HepG2 (cell line): ENCODE data around the gene WWC2.

Experiments
- ERF ChIP-seq: IDR thresholded peaks from 2 replicates; pipeline ENCODE4 v1.6.1; 2018; ENCODE audit warnings: missing biosample characterization, missing genetic modification reagents
- EZH2 ChIP-seq: conservative IDR thresholded peaks from 2 replicates; pipeline ENCODE4 v1.6.1; 2012; ENCODE audit warnings: mild to moderate bottlenecking, low read depth, low read length, moderate library complexity
- FOXK1 ChIP-seq: sonication (generic); formaldehyde crosslinking; IDR thresholded peaks from 2 replicates; pipeline ENCODE4 v1.4.0; 2020; ENCODE audit warnings: low read depth, missing genetic modification reagents, borderline replicate concordance
- HNRNPL ChIP-seq: fragments of 200-400 bp; formaldehyde crosslinking; IDR thresholded peaks from 2 replicates; pipeline ENCODE4 v1.6.1; 2017; ENCODE audit warnings: mild to moderate bottlenecking, low read depth, low read length
- JUNB ChIP-seq: sonication (generic); formaldehyde crosslinking; IDR thresholded peaks from 2 replicates; pipeline ENCODE4 v1.8.0; 2022; ENCODE audit warnings: missing genetic modification reagents, mild to moderate bottlenecking, borderline replicate concordance
- MAFF ChIP-seq: IDR thresholded peaks from 2 replicates; pipeline ENCODE4 v1.6.1; 2011; ENCODE audit warnings: low read depth, low read length, improper control_type of control experiment
- POLR2A ChIP-seq, 2 experiments: IDR thresholded peaks; 2 replicates each; pipeline ENCODE4 v1.6.1; 2011; ENCODE audit warnings: low read depth in 2 of 2, low read length in 2 of 2, mild to moderate bottlenecking in 1 of 2, moderate library complexity in 1 of 2; ENCODE audit not compliant: insufficient read depth in 1 of 2
- POLR2AphosphoS5 ChIP-seq: IDR thresholded peaks from 2 replicates; pipeline ENCODE4 v1.6.1; 2012; ENCODE audit warnings: low read depth, low read length
- SRF ChIP-seq: IDR thresholded peaks from 2 replicates; pipeline ENCODE4 v1.6.1; 2011; ENCODE audit warnings: mild to moderate bottlenecking, low read depth, low read length, moderate library complexity
- TF ChIP-seq, protein P1 (sequence below): IDR thresholded peaks from 2 replicates; pipeline ENCODE4 v1.6.1; 2016; ENCODE audit warnings: low read depth, control low read depth
- TF ChIP-seq, protein P2 (sequence below): sonication (generic); formaldehyde crosslinking; IDR thresholded peaks from 2 replicates; pipeline ENCODE4 v1.5.0; 2020; ENCODE audit warnings: mild to moderate bottlenecking, missing genetic modification reagents, moderate library complexity
- TF ChIP-seq, protein P3 (sequence below): sonication (generic); formaldehyde crosslinking; IDR thresholded peaks from 2 replicates; pipeline ENCODE4 v1.4.0; 2020; ENCODE audit warnings: missing genetic modification reagents
- TF ChIP-seq, protein P4 (sequence below): sonication (generic); formaldehyde crosslinking; IDR thresholded peaks from 2 replicates; pipeline ENCODE4 v1.4.0; 2020; ENCODE audit warnings: missing genetic modification reagents

DNA sequence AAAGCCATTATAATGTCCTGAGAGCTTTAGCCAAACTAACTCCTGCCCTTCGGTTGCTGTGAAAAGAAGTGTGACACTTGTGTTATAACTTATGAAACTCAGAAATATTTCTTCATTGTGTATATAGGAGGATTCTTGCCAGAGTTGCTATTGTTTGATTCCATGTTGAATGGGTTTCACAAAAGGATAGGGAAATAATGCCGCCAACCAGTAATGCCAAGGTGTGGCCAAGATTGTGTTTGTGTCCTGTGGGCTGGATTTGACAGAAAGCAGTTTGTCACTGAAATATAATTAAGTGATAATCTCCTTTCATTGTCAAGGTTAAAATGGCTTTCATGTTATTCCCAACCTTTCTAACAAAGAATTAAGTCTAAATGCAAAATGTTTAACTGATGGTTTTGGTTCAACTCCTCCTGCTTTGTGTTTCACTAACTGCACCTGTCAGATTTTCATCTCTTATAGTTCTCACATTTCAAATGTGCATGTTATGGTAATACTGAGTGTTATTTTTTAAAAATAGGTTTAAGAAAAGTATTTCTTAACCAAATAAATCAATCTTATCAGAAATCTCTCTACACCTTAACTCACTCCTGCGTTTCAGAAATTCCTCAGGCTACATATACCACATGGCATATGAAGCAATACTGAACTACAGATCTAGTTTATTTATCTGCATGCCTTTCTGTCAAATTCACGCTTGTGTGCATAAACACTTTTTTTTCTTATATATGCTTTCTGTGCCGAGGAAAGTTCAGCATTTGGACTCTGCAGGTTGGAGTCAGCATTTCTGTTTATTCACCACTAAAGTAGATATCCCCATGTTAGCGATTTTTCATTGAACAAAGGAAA, 221.4 kb downstream of the WWC2 start, which contains the start of gene CLDN22:
- TF ChIP-seq, protein P1, sequence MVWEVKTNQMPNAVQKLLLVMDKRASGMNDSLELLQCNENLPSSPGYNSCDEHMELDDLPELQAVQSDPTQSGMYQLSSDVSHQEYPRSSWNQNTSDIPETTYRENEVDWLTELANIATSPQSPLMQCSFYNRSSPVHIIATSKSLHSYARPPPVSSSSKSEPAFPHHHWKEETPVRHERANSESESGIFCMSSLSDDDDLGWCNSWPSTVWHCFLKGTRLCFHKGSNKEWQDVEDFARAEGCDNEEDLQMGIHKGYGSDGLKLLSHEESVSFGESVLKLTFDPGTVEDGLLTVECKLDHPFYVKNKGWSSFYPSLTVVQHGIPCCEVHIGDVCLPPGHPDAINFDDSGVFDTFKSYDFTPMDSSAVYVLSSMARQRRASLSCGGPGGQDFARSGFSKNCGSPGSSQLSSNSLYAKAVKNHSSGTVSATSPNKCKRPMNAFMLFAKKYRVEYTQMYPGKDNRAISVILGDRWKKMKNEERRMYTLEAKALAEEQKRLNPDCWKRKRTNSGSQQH: no peak
- TF ChIP-seq FOXK1 (CRISPR knock-in tag) (no peak), SRF (no peak), JUNB (CRISPR knock-in tag) (no peak), POLR2A (IDR thresholded peaks at IDR 0.05; ENCODE audit: insufficient read depth in 1 of 2, low read depth in 2 of 2, low read length in 2 of 2) (no peak), ERF (CRISPR knock-in tag) (no peak), EZH2 (no peak), HNRNPL (no peak), MAFF (peak; percentile 45; the same call in 1 of the 2 replicates), POLR2AphosphoS5 (no peak)
- TF ChIP-seq, protein P2, sequence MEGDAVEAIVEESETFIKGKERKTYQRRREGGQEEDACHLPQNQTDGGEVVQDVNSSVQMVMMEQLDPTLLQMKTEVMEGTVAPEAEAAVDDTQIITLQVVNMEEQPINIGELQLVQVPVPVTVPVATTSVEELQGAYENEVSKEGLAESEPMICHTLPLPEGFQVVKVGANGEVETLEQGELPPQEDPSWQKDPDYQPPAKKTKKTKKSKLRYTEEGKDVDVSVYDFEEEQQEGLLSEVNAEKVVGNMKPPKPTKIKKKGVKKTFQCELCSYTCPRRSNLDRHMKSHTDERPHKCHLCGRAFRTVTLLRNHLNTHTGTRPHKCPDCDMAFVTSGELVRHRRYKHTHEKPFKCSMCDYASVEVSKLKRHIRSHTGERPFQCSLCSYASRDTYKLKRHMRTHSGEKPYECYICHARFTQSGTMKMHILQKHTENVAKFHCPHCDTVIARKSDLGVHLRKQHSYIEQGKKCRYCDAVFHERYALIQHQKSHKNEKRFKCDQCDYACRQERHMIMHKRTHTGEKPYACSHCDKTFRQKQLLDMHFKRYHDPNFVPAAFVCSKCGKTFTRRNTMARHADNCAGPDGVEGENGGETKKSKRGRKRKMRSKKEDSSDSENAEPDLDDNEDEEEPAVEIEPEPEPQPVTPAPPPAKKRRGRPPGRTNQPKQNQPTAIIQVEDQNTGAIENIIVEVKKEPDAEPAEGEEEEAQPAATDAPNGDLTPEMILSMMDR (CRISPR knock-in tag): no peak
- TF ChIP-seq, protein P3, sequence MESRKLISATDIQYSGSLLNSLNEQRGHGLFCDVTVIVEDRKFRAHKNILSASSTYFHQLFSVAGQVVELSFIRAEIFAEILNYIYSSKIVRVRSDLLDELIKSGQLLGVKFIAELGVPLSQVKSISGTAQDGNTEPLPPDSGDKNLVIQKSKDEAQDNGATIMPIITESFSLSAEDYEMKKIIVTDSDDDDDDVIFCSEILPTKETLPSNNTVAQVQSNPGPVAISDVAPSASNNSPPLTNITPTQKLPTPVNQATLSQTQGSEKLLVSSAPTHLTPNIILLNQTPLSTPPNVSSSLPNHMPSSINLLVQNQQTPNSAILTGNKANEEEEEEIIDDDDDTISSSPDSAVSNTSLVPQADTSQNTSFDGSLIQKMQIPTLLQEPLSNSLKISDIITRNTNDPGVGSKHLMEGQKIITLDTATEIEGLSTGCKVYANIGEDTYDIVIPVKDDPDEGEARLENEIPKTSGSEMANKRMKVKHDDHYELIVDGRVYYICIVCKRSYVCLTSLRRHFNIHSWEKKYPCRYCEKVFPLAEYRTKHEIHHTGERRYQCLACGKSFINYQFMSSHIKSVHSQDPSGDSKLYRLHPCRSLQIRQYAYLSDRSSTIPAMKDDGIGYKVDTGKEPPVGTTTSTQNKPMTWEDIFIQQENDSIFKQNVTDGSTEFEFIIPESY (CRISPR knock-in tag): no peak
- TF ChIP-seq, protein P4, sequence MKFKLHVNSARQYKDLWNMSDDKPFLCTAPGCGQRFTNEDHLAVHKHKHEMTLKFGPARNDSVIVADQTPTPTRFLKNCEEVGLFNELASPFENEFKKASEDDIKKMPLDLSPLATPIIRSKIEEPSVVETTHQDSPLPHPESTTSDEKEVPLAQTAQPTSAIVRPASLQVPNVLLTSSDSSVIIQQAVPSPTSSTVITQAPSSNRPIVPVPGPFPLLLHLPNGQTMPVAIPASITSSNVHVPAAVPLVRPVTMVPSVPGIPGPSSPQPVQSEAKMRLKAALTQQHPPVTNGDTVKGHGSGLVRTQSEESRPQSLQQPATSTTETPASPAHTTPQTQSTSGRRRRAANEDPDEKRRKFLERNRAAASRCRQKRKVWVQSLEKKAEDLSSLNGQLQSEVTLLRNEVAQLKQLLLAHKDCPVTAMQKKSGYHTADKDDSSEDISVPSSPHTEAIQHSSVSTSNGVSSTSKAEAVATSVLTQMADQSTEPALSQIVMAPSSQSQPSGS: no peak
